Caco-2 (cell line): Measurements from ENCODE around the gene PICK1. TPM values are rescaled to one million over a fixed set of nuclear protein-coding genes. Genes with fewer than 3 reads are reported as not detected.
"Not testable (repeated sequence)": the region's sequence is repeated elsewhere in the genome, so short reads cannot be mapped to it uniquely, and the experiment has no call there.

Experiments
- BruUV-seq: library from RNA; stranded (reverse); fragments of 400-500 nt; replicated peaks from 2 replicates; lab custom pipeline; 2021; lab: Mats Ljungman, UMichigan
- CTCF ChIA-PET: fragments of 300-600 bp; sonication (Branson Sonifier 250); formaldehyde crosslinking; loops from one replicate; lab custom pipeline; 2022; ENCODE audit warnings: antibody characterized with exemption; lab: Charles Lee
- POLR2A ChIA-PET: fragments of 300-600 bp; sonication (Branson Sonifier 250); formaldehyde crosslinking; loops from one replicate; lab custom pipeline; 2022; ENCODE audit warnings: antibody characterized with exemption; lab: Charles Lee
- DNase-seq, 2 experiments: peaks; one replicate each; pipeline versions ENCODE4 v3.0.0 to v3.0.0-alpha.2; 2020 to 2022
- H3K27me3 ChIP-seq: replicated peaks from 2 replicates; pipeline ENCODE4 v1.6.0; 2011; ENCODE audit warnings: low read length; ENCODE audit not compliant: control insufficient read depth, insufficient read depth
- H3K36me3 ChIP-seq: 2 replicates; pipeline ENCODE4 v1.5.1; 2011; ENCODE audit warnings: low read length; ENCODE audit not compliant: control insufficient read depth, insufficient read depth
- H3K4me1 ChIP-seq: fragments of 250-450 bp; sonication (Bioruptor Pico); 2 replicates; pipeline ENCODE4 v1.5.1; 2020; ENCODE audit warnings: mild to moderate bottlenecking
- H3K4me3 ChIP-seq: 2 replicates; pipeline ENCODE4 v1.5.1; 2011; ENCODE audit warnings: low read depth, mild to moderate bottlenecking, control low read depth, low read length
- H3K9me3 ChIP-seq: fragments of 250-450 bp; sonication (Bioruptor Pico); 2 replicates; pipeline ENCODE4 v1.5.1; 2020; ENCODE audit warnings: mild to moderate bottlenecking, moderate library complexity
- H3K27ac Mint-ChIP-seq: one replicate; pipeline ENCODE4 v1.8.0; 2022; ENCODE audit warnings: mixed read lengths; ENCODE audit not compliant: unreplicated experiment
- H3K27me3 Mint-ChIP-seq: one replicate; pipeline ENCODE4 v1.8.0; 2022; ENCODE audit warnings: mixed read lengths; ENCODE audit not compliant: insufficient read depth, unreplicated experiment
- H3K36me3 Mint-ChIP-seq: one replicate; pipeline ENCODE4 v1.8.0; 2022; ENCODE audit warnings: mild to moderate bottlenecking, mixed read lengths; ENCODE audit not compliant: insufficient read depth, unreplicated experiment
- H3K4me1 Mint-ChIP-seq: one replicate; pipeline ENCODE4 v1.8.0; 2022; ENCODE audit warnings: low read depth, mixed read lengths; ENCODE audit not compliant: unreplicated experiment
- H3K4me3 Mint-ChIP-seq: one replicate; pipeline ENCODE4 v1.8.0; 2022; ENCODE audit warnings: mild to moderate bottlenecking, moderate library complexity, mixed read lengths; ENCODE audit not compliant: unreplicated experiment
- H3K9me3 Mint-ChIP-seq: one replicate; pipeline ENCODE4 v1.8.0; 2022; ENCODE audit warnings: mixed read lengths; ENCODE audit not compliant: unreplicated experiment
- intact Hi-C: fragments of 100-400 bp; cut with micrococcal nuclease; formaldehyde crosslinking; loops from one replicate; pipeline ENCODE4 v1.10.0; 2022; ENCODE audit not compliant: unreplicated experiment
- total RNA-seq: library from RNA; stranded (reverse); gene quantifications from 2 replicates; pipeline ENCODE4 v1.2.3, GENCODE V29; 2022
- TF ChIP-seq, protein P1 (sequence below), 2 experiments: fragments of 200-600 bp in 1 of 2; IDR thresholded peaks; 1 replicate in 1 of 2; 2 replicates in 1 of 2; pipeline versions ENCODE4 v1.5.1 to v1.8.0; 2011 to 2022; ENCODE audit warnings: antibody characterized with exemption in 1 of 2, control low read depth in 1 of 2, inconsistent platforms in 1 of 2, low read depth in 1 of 2, low read length in 1 of 2, mild to moderate bottlenecking in 1 of 2, moderate library complexity in 1 of 2; ENCODE audit not compliant: insufficient read depth in 1 of 2, severe bottlenecking in 1 of 2, unreplicated experiment in 1 of 2

PICK1 gene
- total RNA-seq, 1 experiment from 2014 or later: 41.1 TPM

DNA sequence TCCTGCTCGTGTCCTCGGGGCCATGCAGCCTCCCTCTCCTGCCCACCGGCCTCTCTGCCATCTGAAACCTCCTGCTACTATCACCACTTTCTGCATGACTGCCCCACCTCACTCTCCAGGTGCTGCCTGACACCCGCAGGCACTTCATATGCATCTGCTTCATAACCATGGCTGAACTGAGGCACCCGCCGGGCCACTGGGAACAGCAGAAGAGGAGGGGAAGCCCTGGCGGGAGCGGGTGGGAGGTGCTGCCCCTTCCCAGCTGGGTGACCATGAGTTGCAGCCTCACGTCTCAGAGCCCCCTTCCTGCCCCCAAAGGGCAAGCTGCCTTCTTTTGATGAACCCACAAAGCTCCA is 21.7 kb upstream of the PICK1 start:
- peaks cover 7% of the 10 kb centered on the region for H3K4me1 Mint-ChIP-seq
- TF ChIP-seq, protein P1, sequence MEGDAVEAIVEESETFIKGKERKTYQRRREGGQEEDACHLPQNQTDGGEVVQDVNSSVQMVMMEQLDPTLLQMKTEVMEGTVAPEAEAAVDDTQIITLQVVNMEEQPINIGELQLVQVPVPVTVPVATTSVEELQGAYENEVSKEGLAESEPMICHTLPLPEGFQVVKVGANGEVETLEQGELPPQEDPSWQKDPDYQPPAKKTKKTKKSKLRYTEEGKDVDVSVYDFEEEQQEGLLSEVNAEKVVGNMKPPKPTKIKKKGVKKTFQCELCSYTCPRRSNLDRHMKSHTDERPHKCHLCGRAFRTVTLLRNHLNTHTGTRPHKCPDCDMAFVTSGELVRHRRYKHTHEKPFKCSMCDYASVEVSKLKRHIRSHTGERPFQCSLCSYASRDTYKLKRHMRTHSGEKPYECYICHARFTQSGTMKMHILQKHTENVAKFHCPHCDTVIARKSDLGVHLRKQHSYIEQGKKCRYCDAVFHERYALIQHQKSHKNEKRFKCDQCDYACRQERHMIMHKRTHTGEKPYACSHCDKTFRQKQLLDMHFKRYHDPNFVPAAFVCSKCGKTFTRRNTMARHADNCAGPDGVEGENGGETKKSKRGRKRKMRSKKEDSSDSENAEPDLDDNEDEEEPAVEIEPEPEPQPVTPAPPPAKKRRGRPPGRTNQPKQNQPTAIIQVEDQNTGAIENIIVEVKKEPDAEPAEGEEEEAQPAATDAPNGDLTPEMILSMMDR (IDR thresholded peaks at IDR 0.05; ENCODE audit: insufficient read depth in 1 of 2, low read depth in 1 of 2, low read length in 1 of 2, severe bottlenecking in 1 of 2, unreplicated experiment in 1 of 2): no peak
- no peak overlapping the region for H3K4me3 Mint-ChIP-seq
- no TSS peak for BruUV-seq
- Histone ChIP-seq H3K4me1 (no peaks in the 10 kb centered on the region), H3K4me3 (no peak overlapping the region), H3K36me3 (no peaks in the 10 kb centered on the region), H3K27me3 (no peaks in the 10 kb centered on the region), H3K9me3 (no peaks in the 10 kb centered on the region)
- ChIA-PET CTCF (no interaction called here), POLR2A (no interaction called here)
- intact Hi-C loops: no loop called here
- H3K36me3 Mint-ChIP-seq: no peaks in the 10 kb centered on the region
- H3K9me3 Mint-ChIP-seq: no peaks in the 10 kb centered on the region
- no peak overlapping the region for H3K27ac Mint-ChIP-seq
- DNase-seq: no peak
- no peaks in the 10 kb centered on the region for H3K27me3 Mint-ChIP-seq

- TF ChIP-seq, protein P1 (IDR thresholded peaks at IDR 0.05; ENCODE audit: insufficient read depth in 1 of 2, low read depth in 1 of 2, low read length in 1 of 2, severe bottlenecking in 1 of 2, unreplicated experiment in 1 of 2): no peak
- H3K36me3 Mint-ChIP-seq: no peaks in the 10 kb centered on the region
- CTCF ChIA-PET: no interaction called here
Observed at GRCh38 chr22:38036392-38037062, 20.7 kb upstream of the PICK1 start.

GRCh38 chr22:38037367-38038150 is 19.6 kb upstream of the PICK1 start:
- H3K27me3 Mint-ChIP-seq: not testable (repeated sequence)

More at GRCh38 chr22:38036392-38037062, 20.7 kb upstream of the PICK1 start:
- H3K27me3 ChIP-seq: no peaks in the 10 kb centered on the region
- POLR2A ChIA-PET: no interaction called here
- Mint-ChIP-seq H3K9me3 (no peaks in the 10 kb centered on the region), H3K4me3 (no peak overlapping the region), H3K27ac (no peak overlapping the region), H3K4me1 (peaks cover 7% of the 10 kb centered on the region), H3K27me3 (no peaks in the 10 kb centered on the region)
- intact Hi-C loops: no loop called here
- no peaks in the 10 kb centered on the region for H3K36me3 ChIP-seq
- DNase-seq: no peak
- BruUV-seq: no TSS peak
- H3K9me3 ChIP-seq: no peaks in the 10 kb centered on the region
- no peaks in the 10 kb centered on the region for H3K4me1 ChIP-seq
- H3K4me3 ChIP-seq: no peak overlapping the region

More at GRCh38 chr22:38037367-38038150, 19.6 kb upstream of the PICK1 start:
- H3K4me3 Mint-ChIP-seq, DNase-seq, H3K4me1 Mint-ChIP-seq, H3K27ac Mint-ChIP-seq, H3K36me3 Mint-ChIP-seq, H3K4me1 ChIP-seq, BruUV-seq, POLR2A ChIA-PET, intact Hi-C loops, H3K36me3 ChIP-seq, H3K9me3 ChIP-seq, H3K9me3 Mint-ChIP-seq, H3K4me3 ChIP-seq, H3K27me3 ChIP-seq: not testable (repeated sequence)
- CTCF ChIA-PET: interaction anchor here (1.6 kb wide), 1 partner anchor 15 kb away, joined by 4 read pairs; no protein-coding TSS in a partner anchor
